ENCODE data around the gene BFSP2.

- TF ChIP-seq CTCF (IDR thresholded peaks at IDR 0.05; ENCODE audit: low read length) (no peak), EZH2 (IDR thresholded peaks at IDR 0.05; ENCODE audit: borderline replicate concordance, low read length) (no peak)
Measured at GRCh38 chr3:133412183-133413132, 12.6 kb downstream of the BFSP2 start.
